ENCODE results near the gene FAM114A1. TPM values are rescaled to one million over a fixed set of nuclear protein-coding genes. Genes with fewer than 3 reads are reported as not detected.

Gene FAM114A1
- total and polyA plus RNA-seq, 2 of the 4 experiments (the other 2 are of a cell fraction) = 135 to 649 TPM

- POLR2A ChIA-PET (ENCODE audit: unreplicated experiment) = no interaction called here
Measured at GRCh38 chr4:38909015-38909414, 41.4 kb downstream of the FAM114A1 start.

More at GRCh38 chr4:38909015-38909414, 41.4 kb downstream of the FAM114A1 start:
- H2AK5ac ChIP-seq (ENCODE audit: low read depth, low read length) = no peak overlapping the region
- H3K9ac ChIP-seq (ENCODE audit: low read depth, low read length) = no peak overlapping the region
- no peaks in the 10 kb centered on the region for H3K9me3 ChIP-seq (ENCODE audit: control insufficient read depth, insufficient read depth, low read length)
- H3K23ac ChIP-seq (ENCODE audit: low read depth, low read length) = no peak overlapping the region
- intact Hi-C loops (cut with micrococcal nuclease) (no loop called here), in situ Hi-C loops (cut with MboI; ENCODE audit: low sequenced_read_pairs) (no loop called here), dilution Hi-C loops (cut with HindIII; ENCODE audit: low sequenced_read_pairs, unreplicated experiment) (no loop called here)
- no peak overlapping the region for H4K91ac ChIP-seq (ENCODE audit: insufficient read depth, low read depth, low read length)
- H4K5ac ChIP-seq (ENCODE audit: low read depth, low read length) = no peak overlapping the region
- CTCF ChIA-PET = no interaction called here
- no peak overlapping the region for H2BK5ac ChIP-seq (ENCODE audit: low read depth, low read length, poor library complexity, severe bottlenecking)
- no peak overlapping the region for H2AFZ ChIP-seq (replicated peaks; ENCODE audit: low read length, poor library complexity)
- DNase-seq (no peak), ATAC-seq (ENCODE audit: low read depth) (no peak)
- H3K4me1 ChIP-seq (ENCODE audit: control insufficient read depth, insufficient read depth, low read length) = 0 out of 2 replicates have a peak, but pooled peaks cover 2% of the 10 kb centered on the region
- peaks cover 53 to 56% of the 10 kb centered on the region in 2 experiments for H3K79me1 ChIP-seq (ENCODE audit: low read depth in 1 of 2, low read length in 2 of 2)
- no peak overlapping the region for H4K8ac ChIP-seq (ENCODE audit: low read depth in 2 of 2, low read length in 2 of 2)
- H2AK9ac ChIP-seq (replicated peaks; ENCODE audit: low read depth, low read length, poor library complexity) = no peak overlapping the region
- H2BK120ac ChIP-seq (ENCODE audit: low read depth, low read length) = no peak overlapping the region
- no peak overlapping the region for H3K56ac ChIP-seq (ENCODE audit: extremely low read depth, insufficient read depth, low read length)
- no peak overlapping the region for H2BK20ac ChIP-seq (ENCODE audit: low read depth, low read length)
- H3K36me3 ChIP-seq (ENCODE audit: control insufficient read depth, insufficient read depth, low read length) = peaks cover 74% of the 10 kb centered on the region
- H3K4me2 ChIP-seq (ENCODE audit: low read depth, low read length) = no peak overlapping the region
- 0 out of 2 replicates have a peak, but pooled peaks cover 4% of the 10 kb centered on the region for H4K20me1 ChIP-seq (ENCODE audit: insufficient read depth, low read length)
- no TSS peak for BruUV-seq (replicated peaks)
- no peak overlapping the region for H3K4ac ChIP-seq (ENCODE audit: low read depth, low read length)
- no peak overlapping the region for H3K4me3 ChIP-seq (ENCODE audit: insufficient read depth, low read depth, low read length)
- H3K27me3 ChIP-seq (ENCODE audit: control insufficient read depth, insufficient read depth, low read length) = no peaks in the 10 kb centered on the region
- H3K18ac ChIP-seq (ENCODE audit: low read depth, low read length) = no peak overlapping the region
- no CpG with 5 or more reads among the region's 3 CpGs for WGBS, 2 experiments (ENCODE audit: extremely low coverage in 2 of 2, insufficient read length in 1 of 2)
- H3K14ac ChIP-seq (replicated peaks; ENCODE audit: low read depth, low read length) = no peak overlapping the region
- H3K9me1 ChIP-seq (ENCODE audit: insufficient read depth, low read length) = peaks cover 14% of the 10 kb centered on the region
- no peak overlapping the region for H2BK15ac ChIP-seq (ENCODE audit: low read depth, low read length)
- H3K27ac ChIP-seq (ENCODE audit: insufficient read depth, low read length) = no peak overlapping the region
- TF ChIP-seq FOS (IDR thresholded peaks at IDR 0.05; ENCODE audit: low read depth, low read length) (no peak), MAZ (IDR thresholded peaks at IDR 0.05; ENCODE audit: borderline replicate concordance, low read depth, low read length) (no peak), CHD1 (IDR thresholded peaks at IDR 0.05; ENCODE audit: low read depth, low read length) (no peak)
